Common myeloid progenitor, CD34-positive (primary cell): ENCODE data around the gene PDE3A.

Experiments
- CTCF ChIA-PET: fragments of 350-600 bp; sonication (Branson Sonifier 250); formaldehyde crosslinking; loops from one replicate; lab custom pipeline; 2021; ENCODE audit warnings: antibody characterized with exemption; lab: Charles Lee
- POLR2A ChIA-PET: fragments of 350-600 bp; sonication (Branson Sonifier 250); formaldehyde crosslinking; loops from one replicate; lab custom pipeline; 2021; ENCODE audit warnings: antibody characterized with exemption; lab: Charles Lee
- DNase-seq, 3 donors: peaks; one replicate each; pipeline versions ENCODE4 v3.0.0 to v3.0.0-alpha.2; 2013
- H3K27ac ChIP-seq, 2 experiments: 1 replicate in 1 of 2; 2 replicates in 1 of 2; pipeline ENCODE4 v1.7.0; 2013; ENCODE audit warnings: inconsistent platforms in 2 of 2, low read length in 2 of 2, mild to moderate bottlenecking in 2 of 2, low read depth in 1 of 2, moderate library complexity in 1 of 2; ENCODE audit not compliant: severe bottlenecking in 2 of 2, insufficient read depth in 1 of 2, poor library complexity in 1 of 2
- H3K27me3 ChIP-seq, 5 experiments: replicated peaks in 2 of 5; 1 replicate in 3 of 5; 2 replicates in 2 of 5; pipeline versions ENCODE4 v1.6.1 to v1.7.0; 2013; ENCODE audit warnings: low read length in 4 of 5, mild to moderate bottlenecking in 2 of 5, moderate library complexity in 2 of 5, inconsistent platforms in 1 of 5; ENCODE audit not compliant: insufficient read depth in 5 of 5, control insufficient read depth in 4 of 5
- H3K36me3 ChIP-seq, 4 experiments: 1 replicate in 2 of 4; 2 replicates in 2 of 4; pipeline versions ENCODE4 v1.6.1 to v1.7.0; 2013; ENCODE audit warnings: low read length in 3 of 4, control low read depth in 1 of 4, mild to moderate bottlenecking in 1 of 4; ENCODE audit not compliant: control insufficient read depth in 4 of 4, insufficient read depth in 4 of 4
- H3K4me1 ChIP-seq, 4 experiments: 1 replicate in 3 of 4; 2 replicates in 1 of 4; pipeline versions ENCODE4 v1.6.1 to v1.7.1; 2013; ENCODE audit warnings: low read length in 3 of 4, mild to moderate bottlenecking in 3 of 4, control low read depth in 1 of 4, inconsistent platforms in 1 of 4, moderate library complexity in 1 of 4; ENCODE audit not compliant: control insufficient read depth in 4 of 4, insufficient read depth in 4 of 4; ENCODE audit errors: control extremely low read depth in 1 of 4
- H3K4me3 ChIP-seq, 7 experiments: 1 replicate in 4 of 7; 2 replicates in 3 of 7; pipeline versions ENCODE4 v1.5.1 to v1.7.0; 2013; ENCODE audit warnings: mild to moderate bottlenecking in 7 of 7, low read length in 6 of 7, moderate library complexity in 6 of 7, inconsistent platforms in 2 of 7, low read depth in 2 of 7, control low read depth in 1 of 7; ENCODE audit not compliant: insufficient read depth in 4 of 7, control insufficient read depth in 1 of 7; ENCODE audit errors: extremely low read depth in 1 of 7
- H3K9me3 ChIP-seq, 5 experiments: 1 replicate in 4 of 5; 2 replicates in 1 of 5; pipeline versions ENCODE4 v1.6.1 to v1.7.1; 2013; ENCODE audit warnings: low read length in 4 of 5, mild to moderate bottlenecking in 2 of 5, inconsistent platforms in 1 of 5, low read depth in 1 of 5, moderate library complexity in 1 of 5; ENCODE audit not compliant: control insufficient read depth in 4 of 5, insufficient read depth in 2 of 5; ENCODE audit errors: control extremely low read depth in 1 of 5
- WGBS: methylation state at CpG from one replicate; pipeline ENCODE4 v1.1.5; 2013; ENCODE audit not compliant: insufficient coverage; 5-methylcytosine and 5-hydroxymethylcytosine counted together

Gene PDE3A

GRCh38 chr12:20473133-20473532, 104.8 kb downstream of the PDE3A start:
- DNase-seq, result no peak
- no peaks in the 10 kb centered on the region for H3K27me3 ChIP-seq
- WGBS, result 90% methylated on average over 4 of the region's 5 CpGs
- no peaks in the 10 kb centered on the region for H3K4me1 ChIP-seq
- peaks cover 0 to 2% (median 0%) of the 10 kb centered on the region in 5 experiments for H3K9me3 ChIP-seq
- no peak overlapping the region for H3K4me3 ChIP-seq
- POLR2A ChIA-PET, result no interaction called here
- H3K27ac ChIP-seq, result no peak overlapping the region
- no peaks in the 10 kb centered on the region for H3K36me3 ChIP-seq
- CTCF ChIA-PET, result no interaction called here

GRCh38 chr12:20474016-20474415, 105.7 kb downstream of the PDE3A start:
- POLR2A ChIA-PET, result no interaction called here
- Histone ChIP-seq H3K36me3 (no peaks in the 10 kb centered on the region), H3K4me3 (no peak overlapping the region), H3K9me3 (peaks cover 0 to 2% (median 0%) of the 10 kb centered on the region in 5 experiments), H3K27ac (no peak overlapping the region), H3K27me3 (no peaks in the 10 kb centered on the region), H3K4me1 (no peaks in the 10 kb centered on the region)
- no peak for DNase-seq
- CTCF ChIA-PET, result no interaction called here
- WGBS, result 100% methylated on average over 1 of the region's 6 CpGs

GRCh38 chr12:20474443-20474842, 106.1 kb downstream of the PDE3A start:
- H3K36me3 ChIP-seq, result no peaks in the 10 kb centered on the region
- peaks cover 0 to 2% (median 0%) of the 10 kb centered on the region in 5 experiments for H3K9me3 ChIP-seq
- H3K4me3 ChIP-seq, result no peak overlapping the region
- CTCF ChIA-PET, result no interaction called here
- no peaks in the 10 kb centered on the region for H3K4me1 ChIP-seq
- no peak overlapping the region for H3K27ac ChIP-seq
- WGBS, result 94% methylated on average over 3 of the region's 4 CpGs
- DNase-seq, result no peak
- no peaks in the 10 kb centered on the region for H3K27me3 ChIP-seq
- POLR2A ChIA-PET, result no interaction called here

- WGBS, result 90% methylated on average over 1 of the region's 5 CpGs
- Histone ChIP-seq H3K4me1 (no peaks in the 10 kb centered on the region), H3K36me3 (no peaks in the 10 kb centered on the region), H3K27me3 (no peaks in the 10 kb centered on the region), H3K27ac (no peak overlapping the region), H3K4me3 (no peak overlapping the region), H3K9me3 (peaks cover 0 to 2% (median 0%) of the 10 kb centered on the region in 5 experiments)
- POLR2A ChIA-PET, result no interaction called here
- peak in 1 of 3 donors; percentile 12 for DNase-seq
- CTCF ChIA-PET, result interaction anchor here (0.6 kb wide), 1 partner anchor 385 kb away, joined by 3 read pairs; no protein-coding TSS in a partner anchor
Measured at GRCh38 chr12:20475542-20475941, 107.2 kb downstream of the PDE3A start.

DNA sequence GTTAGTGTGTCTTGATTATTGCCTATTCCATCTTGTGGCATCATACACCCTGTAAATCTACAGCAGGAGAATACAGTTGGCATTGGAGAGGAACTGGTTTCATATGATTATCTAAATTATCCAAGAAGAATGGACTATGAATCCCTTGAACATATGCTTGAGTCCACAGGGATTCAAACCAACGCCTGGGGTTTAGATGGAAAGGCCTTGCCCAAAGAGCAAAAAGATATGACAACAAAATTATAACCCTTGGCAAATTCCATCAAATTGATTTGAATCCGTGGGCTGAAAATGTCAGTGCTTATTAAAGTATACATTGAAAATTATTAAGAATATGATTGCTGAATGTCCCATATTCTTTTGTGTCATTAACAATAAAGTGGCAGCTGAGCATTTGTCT, 108.2 kb downstream of the PDE3A start:
- Histone ChIP-seq H3K4me1 (no peaks in the 10 kb centered on the region), H3K36me3 (no peaks in the 10 kb centered on the region), H3K27ac (no peak overlapping the region), H3K9me3 (peaks cover 0 to 2% (median 0%) of the 10 kb centered on the region in 5 experiments), H3K27me3 (no peaks in the 10 kb centered on the region), H3K4me3 (no peak overlapping the region)
- no peak for DNase-seq
- WGBS, result no CpG with 5 or more reads among the region's 2 CpGs
- CTCF ChIA-PET, result no interaction called here
- POLR2A ChIA-PET, result no interaction called here

DNA sequence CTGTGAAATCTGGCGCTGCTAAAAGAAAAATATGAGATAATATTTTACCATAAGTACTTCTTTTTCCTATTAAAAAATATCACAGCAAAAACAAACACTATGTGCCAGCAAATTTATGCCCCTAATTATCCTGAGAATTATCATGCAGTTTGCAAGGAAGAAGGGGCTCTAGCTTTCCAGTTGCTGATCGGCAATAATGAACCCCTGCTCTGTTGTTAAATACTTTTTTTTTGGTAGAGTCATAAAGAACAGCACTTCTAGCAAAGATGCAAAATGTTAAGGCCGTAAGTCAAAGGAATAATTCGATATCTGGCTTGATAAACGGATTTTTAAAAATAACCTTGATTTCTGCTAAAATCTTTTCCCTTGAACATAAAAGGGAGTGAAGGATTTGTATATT, 108.9 kb downstream of the PDE3A start:
- Histone ChIP-seq H3K27me3 (no peaks in the 10 kb centered on the region), H3K27ac (no peak overlapping the region), H3K4me3 (no peak overlapping the region), H3K36me3 (no peaks in the 10 kb centered on the region), H3K9me3 (peaks cover 0 to 2% (median 0%) of the 10 kb centered on the region in 5 experiments), H3K4me1 (no peaks in the 10 kb centered on the region)
- ChIA-PET POLR2A (no interaction called here), CTCF (no interaction called here)
- DNase-seq, result no peak
- WGBS, result 100% methylated on average over 3 of the region's 5 CpGs

DNA sequence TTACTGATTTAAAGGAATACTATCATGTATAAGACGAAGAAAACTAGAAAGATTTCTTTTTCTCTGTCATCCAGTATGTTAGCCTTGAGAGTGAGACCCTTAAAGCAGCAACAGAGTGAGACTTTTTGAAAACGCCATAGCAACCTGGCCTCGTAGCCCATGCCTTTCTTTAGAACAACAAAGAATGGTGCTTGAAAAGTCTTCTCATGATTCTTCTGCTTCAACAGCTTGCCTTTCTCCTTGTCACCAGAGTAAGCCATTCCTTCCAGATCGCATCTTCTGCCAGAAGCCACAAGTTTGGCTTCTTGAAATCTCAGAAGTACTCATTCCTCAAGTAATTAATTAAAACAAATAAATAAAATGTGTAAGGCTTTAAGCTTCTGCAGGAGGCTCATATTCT, 109.3 kb downstream of the PDE3A start:
- no peak overlapping the region for H3K4me3 ChIP-seq
- DNase-seq, result no peak
- H3K36me3 ChIP-seq, result no peaks in the 10 kb centered on the region
- no peak overlapping the region for H3K27ac ChIP-seq
- 100% methylated on average over 2 of the region's 4 CpGs for WGBS
- no peaks in the 10 kb centered on the region for H3K4me1 ChIP-seq
- H3K27me3 ChIP-seq, result no peaks in the 10 kb centered on the region
- POLR2A ChIA-PET, result no interaction called here
- CTCF ChIA-PET, result interaction anchor here (1.0 kb wide), 1 partner anchor 13 kb away, joined by 3 read pairs; no protein-coding TSS in a partner anchor
- peaks cover 0 to 2% (median 0%) of the 10 kb centered on the region in 5 experiments for H3K9me3 ChIP-seq
